Stimulated activated CD8-positive, alpha-beta memory T cell treated with anti-CD3 and anti-CD28 coated beads, Interleukin-15, amount 100 ng/mL, for 48 hours (primary cell): ENCODE measurements around the gene CDH3.

Source experiments
- DNase-seq, 2 donors: peaks; one replicate each; pipeline ENCODE4 v3.0.0-alpha.2; 2020; ENCODE audit warnings: low read depth in 2 of 2

The CDH3 gene

DNA sequence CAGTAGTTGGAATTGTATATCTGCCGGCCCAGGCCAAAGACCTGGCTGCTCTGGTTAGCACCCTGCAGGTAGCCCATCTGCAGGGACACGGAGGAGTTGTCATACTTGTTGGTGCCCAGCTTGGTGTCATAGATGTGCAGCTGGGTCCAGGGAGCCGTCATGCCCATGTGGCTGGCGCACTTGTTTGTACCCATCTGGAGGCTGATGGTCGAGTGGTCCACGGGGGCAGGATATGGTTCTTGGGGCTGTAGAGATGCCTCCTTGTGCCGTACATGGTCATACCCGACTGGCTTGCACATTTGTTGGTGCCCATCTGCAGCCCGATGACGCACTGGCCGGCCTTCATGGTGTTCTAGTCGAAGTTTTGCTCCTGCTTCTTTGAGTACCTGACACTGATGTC is 6.0 kb downstream of the CDH3 start:
- no peak for DNase-seq

DNA sequence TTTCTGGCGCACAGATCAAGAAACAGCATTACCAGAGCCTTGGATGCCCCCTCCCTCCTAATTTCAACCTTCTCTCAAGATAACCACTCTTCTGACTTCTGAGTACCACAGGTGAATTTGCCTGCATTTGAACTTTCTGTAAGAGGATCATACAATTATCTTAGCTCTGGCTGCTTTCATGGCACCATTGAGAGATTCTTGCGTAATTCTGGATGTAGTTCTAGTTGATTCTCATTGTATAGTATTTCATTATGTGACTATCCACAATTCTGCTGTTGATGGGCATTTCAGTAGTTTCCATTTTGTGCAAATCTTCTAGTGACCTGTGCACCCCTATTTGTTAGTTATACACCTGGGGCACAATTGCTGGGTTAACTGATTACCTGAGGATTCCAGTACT is 7.5 kb downstream of the CDH3 start:
- DNase-seq: no peak

DNA sequence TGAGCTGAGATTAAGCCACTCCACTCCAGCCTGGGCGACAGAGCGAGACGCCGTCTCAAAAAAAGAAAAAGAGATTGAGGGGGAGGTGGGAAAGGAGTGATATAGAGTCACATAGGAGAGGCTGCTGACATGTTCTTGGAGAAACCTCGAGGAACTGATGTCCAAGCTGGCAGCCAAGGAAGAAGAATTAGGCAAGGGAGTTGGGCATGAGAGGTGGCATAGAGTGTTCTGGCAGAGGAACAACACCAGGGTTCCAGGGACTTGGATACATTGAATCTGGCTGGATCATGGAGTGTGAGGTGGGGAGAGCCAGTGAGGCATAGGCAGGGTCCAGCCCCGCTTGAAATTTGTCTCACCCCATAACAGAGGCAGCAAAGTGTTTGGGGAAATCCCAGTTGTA is 10.7 kb downstream of the CDH3 start:
- DNase-seq: no peak

GRCh38 chr16:68656751-68657150 is 11.6 kb downstream of the CDH3 start:
- no peak for DNase-seq

DNA sequence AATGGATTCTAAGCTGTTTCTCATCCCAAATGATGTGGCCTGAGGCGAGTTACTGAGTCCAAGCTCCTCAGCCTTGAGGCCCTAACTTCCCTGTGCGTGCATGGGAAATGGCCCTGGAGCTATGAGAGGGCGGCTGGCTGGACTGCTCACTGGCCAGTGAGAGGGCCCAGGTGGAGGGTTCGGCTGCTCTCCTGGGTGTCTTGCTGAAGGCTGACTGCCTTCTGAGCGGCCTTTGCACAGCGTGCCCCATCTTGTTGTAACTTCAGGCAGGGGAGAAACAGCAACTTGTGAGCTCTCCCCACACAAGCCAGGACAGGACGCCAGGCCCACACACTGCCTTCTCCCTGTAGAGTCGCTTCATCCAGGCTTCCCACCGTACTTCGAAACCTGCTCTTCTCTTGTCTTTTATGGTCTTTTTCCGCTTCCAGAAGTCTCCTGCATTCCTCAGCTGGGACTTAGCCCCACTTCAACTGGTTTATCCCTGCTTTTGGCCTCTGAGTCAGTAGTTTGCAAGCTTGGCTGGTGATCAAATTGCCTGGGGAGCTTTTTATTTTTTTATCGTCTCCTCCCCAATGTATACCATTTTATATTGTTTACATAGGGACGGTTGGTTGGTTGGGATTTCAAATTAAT is 13.3 kb downstream of the CDH3 start:
- no peak for DNase-seq

- DNase-seq: no peak
These were observed 13.9 kb downstream of the CDH3 start for GRCh38 chr16:68658974-68659360.

GRCh38 chr16:68659412-68660358 is 14.6 kb downstream of the CDH3 start:
- no peak for DNase-seq

DNA sequence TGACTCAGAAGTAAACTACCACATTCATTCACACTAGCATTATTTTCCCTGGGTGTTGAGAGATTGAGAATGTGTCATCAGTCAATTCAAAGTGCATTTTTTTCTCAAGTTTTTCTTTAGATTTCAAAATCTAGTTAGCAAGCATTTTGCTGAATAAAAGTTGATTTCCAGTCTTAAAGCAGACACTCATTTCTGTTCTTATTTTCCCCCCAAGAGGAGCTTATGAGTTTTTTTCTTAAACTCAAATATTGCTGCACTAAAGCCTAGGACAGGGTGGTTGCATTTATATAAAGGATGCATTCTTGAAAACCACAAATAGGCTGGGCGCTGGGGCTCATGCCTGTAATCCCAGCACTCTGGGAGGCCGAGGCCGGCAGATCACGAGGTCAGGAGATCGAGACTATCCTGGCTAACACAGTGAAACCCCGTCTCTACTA is 15.3 kb downstream of the CDH3 start:
- DNase-seq: no peak

GRCh38 chr16:68662035-68662434 is 16.9 kb downstream of the CDH3 start:
- DNase-seq: no peak

- no peak for DNase-seq
These were observed 19.2 kb downstream of the CDH3 start for GRCh38 chr16:68664297-68664696.

DNA sequence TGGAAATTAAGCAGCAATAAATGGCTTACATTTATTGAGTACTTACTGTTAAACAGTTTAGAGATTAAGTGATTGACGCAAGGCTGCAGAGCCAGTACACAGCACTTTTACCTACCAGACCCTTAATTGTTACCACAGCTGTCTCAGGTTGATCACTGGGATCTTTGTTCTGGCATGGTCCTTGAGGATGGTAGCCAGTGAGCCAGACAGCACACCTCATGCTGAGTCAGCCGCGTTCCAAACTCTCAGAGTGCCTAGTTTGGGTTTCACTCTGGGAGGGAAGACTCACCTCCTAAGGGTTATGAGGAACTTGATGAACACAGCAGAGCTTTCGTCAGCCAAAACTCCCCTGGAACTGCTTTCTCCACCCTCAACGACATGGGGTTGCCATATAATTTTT is 20.4 kb downstream of the CDH3 start:
- no peak for DNase-seq

DNA sequence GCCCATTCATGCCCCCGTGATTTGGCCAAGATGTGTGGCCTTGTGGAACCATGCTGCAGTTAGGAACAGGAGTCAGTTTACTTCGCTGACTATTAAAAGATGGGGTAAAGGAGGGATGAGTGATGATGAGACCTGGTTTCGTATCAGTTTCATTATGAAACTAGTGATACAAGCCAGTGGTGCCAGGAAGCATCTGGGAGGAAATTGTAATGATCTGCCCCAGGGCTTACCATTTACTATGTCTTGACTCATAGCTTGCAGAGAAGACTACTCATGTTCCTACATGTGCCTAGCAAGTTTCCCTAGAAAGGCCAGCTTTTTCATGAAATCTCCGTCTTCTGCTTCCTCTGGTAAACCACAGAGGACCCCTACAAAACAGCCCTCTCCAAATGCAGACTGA is 23.2 kb downstream of the CDH3 start:
- peak; percentile 15 to 23 for DNase-seq

- DNase-seq: no peak
These were observed 31.2 kb downstream of the CDH3 start for GRCh38 chr16:68676113-68676860.

GRCh38 chr16:68681038-68681437 is 35.9 kb downstream of the CDH3 start:
- no peak for DNase-seq

DNA sequence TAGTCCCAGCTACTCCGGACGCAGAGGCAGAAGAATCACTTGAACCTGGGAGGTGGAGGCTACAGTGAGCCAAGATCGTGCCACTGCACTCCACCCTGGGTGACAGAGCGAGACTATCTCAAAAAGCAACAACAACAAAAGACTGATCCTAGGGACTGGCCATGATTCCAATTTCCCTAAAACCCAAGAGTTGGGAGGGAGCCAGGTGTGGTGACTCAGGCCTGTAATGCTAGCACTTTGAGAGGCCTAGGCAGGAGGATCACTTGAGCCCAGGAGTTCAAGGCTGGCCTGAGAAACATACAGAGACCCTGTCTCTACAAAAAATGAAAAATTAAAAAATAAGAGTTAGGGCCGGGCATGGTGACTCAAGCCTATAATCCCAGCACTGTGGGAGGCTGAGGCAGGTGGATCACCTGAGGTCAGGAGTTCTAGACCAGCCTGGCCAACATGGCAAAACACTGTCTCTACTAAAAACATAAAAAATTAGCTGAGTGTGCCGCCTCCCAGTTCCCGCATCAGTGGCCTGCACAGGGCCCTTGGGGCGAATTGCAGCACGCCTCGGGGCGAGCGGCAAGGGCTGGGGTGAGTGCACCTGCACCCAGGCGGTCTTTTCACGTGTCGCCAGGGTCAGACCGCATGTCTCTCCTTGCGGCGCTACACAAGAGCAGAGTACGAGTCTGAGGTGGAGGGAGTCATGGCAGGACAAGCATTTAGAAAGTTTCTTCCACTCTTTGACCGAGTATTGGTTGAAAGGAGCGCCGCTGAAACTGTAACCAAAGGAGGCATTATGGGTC is 40.8 kb downstream of the CDH3 start:
- no peak for DNase-seq

DNA sequence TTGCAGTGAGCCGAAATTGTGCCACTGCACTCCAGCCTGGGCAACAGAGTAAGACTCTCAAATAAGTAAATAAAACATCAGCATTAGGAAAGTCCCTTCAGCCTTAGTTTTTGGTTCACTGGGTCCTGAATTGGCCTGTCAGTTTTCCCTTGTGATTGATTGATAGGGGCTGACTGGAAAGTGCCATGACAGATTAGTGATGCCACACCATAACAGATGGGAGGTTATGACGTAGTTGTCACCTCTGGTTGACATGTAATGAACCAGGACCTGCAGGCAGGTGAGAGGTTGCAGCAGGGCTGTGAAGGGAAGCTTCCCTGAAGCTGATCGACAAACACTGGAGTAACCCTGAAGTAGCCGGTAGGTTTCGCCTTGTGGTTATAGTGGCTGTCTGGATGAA is 41.8 kb downstream of the CDH3 start:
- no peak for DNase-seq

DNA sequence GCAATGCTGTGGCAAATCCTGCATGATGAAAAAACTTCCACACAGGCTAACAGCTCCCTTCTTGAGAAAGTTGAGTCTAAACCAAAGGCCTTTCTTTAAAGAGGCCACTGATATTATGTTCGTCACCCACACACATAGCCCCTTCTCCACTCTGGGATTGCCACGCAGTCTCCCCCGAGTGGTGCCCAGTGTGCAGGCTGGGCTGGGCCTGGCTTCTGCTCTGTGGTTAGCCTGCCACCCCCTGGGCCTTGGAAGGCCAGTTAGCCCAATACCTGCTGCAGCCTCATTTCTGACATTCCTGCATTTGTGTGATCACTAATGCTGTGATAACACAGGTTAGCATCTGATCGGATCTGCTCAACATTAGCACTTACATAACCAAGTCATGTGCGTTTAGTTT is 44.8 kb downstream of the CDH3 start:
- DNase-seq: no peak

GRCh38 chr16:68695575-68695974 is 50.5 kb downstream of the CDH3 start:
- DNase-seq: no peak

- DNase-seq: no peak
These were observed 51.4 kb downstream of the CDH3 start for GRCh38 chr16:68696514-68696913.

DNA sequence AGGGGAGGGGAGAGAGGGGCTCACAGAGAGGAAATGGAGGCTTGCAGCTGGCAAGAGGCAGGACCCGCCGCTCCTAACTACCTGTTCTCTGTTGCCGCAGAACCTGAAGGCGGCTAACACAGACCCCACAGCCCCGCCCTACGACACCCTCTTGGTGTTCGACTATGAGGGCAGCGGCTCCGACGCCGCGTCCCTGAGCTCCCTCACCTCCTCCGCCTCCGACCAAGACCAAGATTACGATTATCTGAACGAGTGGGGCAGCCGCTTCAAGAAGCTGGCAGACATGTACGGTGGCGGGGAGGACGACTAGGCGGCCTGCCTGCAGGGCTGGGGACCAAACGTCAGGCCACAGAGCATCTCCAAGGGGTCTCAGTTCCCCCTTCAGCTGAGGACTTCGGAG is 53.0 kb downstream of the CDH3 start:
- no peak for DNase-seq

DNA sequence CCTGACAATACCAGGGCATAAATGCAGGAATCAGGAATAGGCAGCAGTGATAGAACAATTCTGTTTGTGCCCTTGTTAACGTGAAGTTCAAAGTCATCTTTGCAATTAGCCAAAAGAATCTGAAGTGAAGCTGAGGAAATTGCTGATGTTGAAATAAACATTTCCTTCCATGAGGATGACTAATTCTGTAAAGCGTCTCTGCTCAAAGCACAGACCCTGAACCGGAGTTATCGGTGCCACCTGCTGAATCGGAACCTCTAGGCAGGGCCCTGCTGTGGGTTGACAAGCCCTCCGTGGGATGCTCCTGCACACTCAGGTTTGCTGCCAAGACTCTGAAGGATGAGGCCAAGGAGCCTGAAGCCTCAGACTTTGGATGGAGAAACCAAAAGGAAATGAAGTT is 55.0 kb downstream of the CDH3 start:
- no peak for DNase-seq

GRCh38 chr16:68700831-68701230 is 55.7 kb downstream of the CDH3 start:
- DNase-seq: no peak
